Colonic mucosa (tissue), 4 donors: ENCODE results near the gene CCDC34. TPM values are rescaled to one million over a fixed set of nuclear protein-coding genes. Genes with fewer than 3 reads are reported as not detected.

ENCODE experiments used
- DNase-seq: peaks from one replicate; pipeline ENCODE4 v3.0.0-alpha.2; 2020
- H3K27ac ChIP-seq: fragments of 200-600 bp; one replicate; pipeline ENCODE4 v1.8.0; 2021
- H3K27me3 ChIP-seq: fragments of 200-600 bp; one replicate; pipeline ENCODE4 v1.8.0; 2021
- H3K36me3 ChIP-seq: fragments of 200-600 bp; one replicate; pipeline ENCODE4 v1.8.0; 2021
- H3K4me1 ChIP-seq: fragments of 200-600 bp; one replicate; pipeline ENCODE4 v1.8.0; 2021; ENCODE audit warnings: mild to moderate bottlenecking
- H3K4me3 ChIP-seq: fragments of 200-600 bp; one replicate; pipeline ENCODE4 v1.8.0; 2021
- H3K9ac ChIP-seq, 2 donors: one replicate each; pipeline ENCODE4 v1.7.0; 2013; ENCODE audit warnings: control low read depth in 2 of 2, low read depth in 2 of 2, low read length in 2 of 2
- H3K9me3 ChIP-seq: fragments of 200-600 bp; one replicate; pipeline ENCODE4 v1.8.0; 2021
- intact Hi-C: fragments of 100-400 bp; cut with DNase I; formaldehyde crosslinking; loops from one replicate; pipeline ENCODE4 v1.14.1; 2022
- total RNA-seq, 2 donors: library from RNA; stranded (reverse); fragmentation: NEBNext Ultra II Directional in 1 of 2; extraction: Animal tissue kit (Norgen Biotek cat#: 25700) in 1 of 2; gene quantifications; one replicate each; pipeline ENCODE4 v1.2.1, GENCODE V29; 2021
- TF ChIP-seq, protein P1 (sequence below): fragments of 200-600 bp; IDR thresholded peaks from one replicate; pipeline ENCODE4 v1.8.0; 2022; ENCODE audit warnings: antibody characterized with exemption, mild to moderate bottlenecking
- donor health status: healthy.
- donor health status: DM: no; HTN: no; CAD: no.
- donor health status: DM: no; HTN: no; CAD: no.

The CCDC34 gene
- total RNA-seq, 2 donors from 2014 or later: 10.2 to 25.6 TPM

- H3K9me3 ChIP-seq: no peaks in the 10 kb centered on the region
- no peaks in the 10 kb centered on the region for H3K36me3 ChIP-seq
- H3K9ac ChIP-seq: no peak overlapping the region
- no peaks in the 10 kb centered on the region for H3K27me3 ChIP-seq
- H3K4me1 ChIP-seq: peaks cover 3% of the 10 kb centered on the region
- no peak for DNase-seq
- H3K27ac ChIP-seq: no peak overlapping the region
- TF ChIP-seq, protein P1, sequence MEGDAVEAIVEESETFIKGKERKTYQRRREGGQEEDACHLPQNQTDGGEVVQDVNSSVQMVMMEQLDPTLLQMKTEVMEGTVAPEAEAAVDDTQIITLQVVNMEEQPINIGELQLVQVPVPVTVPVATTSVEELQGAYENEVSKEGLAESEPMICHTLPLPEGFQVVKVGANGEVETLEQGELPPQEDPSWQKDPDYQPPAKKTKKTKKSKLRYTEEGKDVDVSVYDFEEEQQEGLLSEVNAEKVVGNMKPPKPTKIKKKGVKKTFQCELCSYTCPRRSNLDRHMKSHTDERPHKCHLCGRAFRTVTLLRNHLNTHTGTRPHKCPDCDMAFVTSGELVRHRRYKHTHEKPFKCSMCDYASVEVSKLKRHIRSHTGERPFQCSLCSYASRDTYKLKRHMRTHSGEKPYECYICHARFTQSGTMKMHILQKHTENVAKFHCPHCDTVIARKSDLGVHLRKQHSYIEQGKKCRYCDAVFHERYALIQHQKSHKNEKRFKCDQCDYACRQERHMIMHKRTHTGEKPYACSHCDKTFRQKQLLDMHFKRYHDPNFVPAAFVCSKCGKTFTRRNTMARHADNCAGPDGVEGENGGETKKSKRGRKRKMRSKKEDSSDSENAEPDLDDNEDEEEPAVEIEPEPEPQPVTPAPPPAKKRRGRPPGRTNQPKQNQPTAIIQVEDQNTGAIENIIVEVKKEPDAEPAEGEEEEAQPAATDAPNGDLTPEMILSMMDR: no peak
- intact Hi-C loops: no loop called here
- H3K4me3 ChIP-seq: no peak overlapping the region
Measured at GRCh38 chr11:27387362-27387761, 24.3 kb upstream of the CCDC34 start.

- no peak overlapping the region for H3K9ac ChIP-seq
- no peaks in the 10 kb centered on the region for H3K36me3 ChIP-seq
- H3K4me1 ChIP-seq: peaks cover 3% of the 10 kb centered on the region
- no peaks in the 10 kb centered on the region for H3K9me3 ChIP-seq
- no peaks in the 10 kb centered on the region for H3K27me3 ChIP-seq
- DNase-seq: no peak
- no peak overlapping the region for H3K27ac ChIP-seq
- intact Hi-C loops: no loop called here
- TF ChIP-seq, protein P1: no peak
- H3K4me3 ChIP-seq: no peak overlapping the region
Measured at GRCh38 chr11:27386181-27386845, 23.3 kb upstream of the CCDC34 start.

DNA sequence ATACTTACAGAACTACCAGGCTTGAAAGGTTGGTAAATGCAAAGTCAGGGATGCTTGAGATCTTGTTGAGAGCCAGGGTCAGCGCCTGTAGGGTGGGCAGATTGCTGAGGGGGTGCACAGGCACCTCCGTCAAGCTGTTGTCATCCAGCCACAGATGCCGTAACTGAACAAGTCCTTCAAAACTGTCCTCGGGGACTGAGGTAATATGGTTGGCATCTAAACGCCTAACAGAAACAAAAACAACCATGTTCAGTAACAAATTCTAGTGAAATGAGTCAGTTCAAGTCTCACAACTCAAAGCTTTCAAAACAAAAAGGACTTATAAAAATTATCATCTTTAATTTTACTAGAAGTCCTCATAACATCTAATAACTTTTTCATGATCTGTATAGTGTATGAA is 22.2 kb upstream of the CCDC34 start:
- intact Hi-C loops: no loop called here
- no peaks in the 10 kb centered on the region for H3K27me3 ChIP-seq
- H3K4me1 ChIP-seq: peaks cover 3% of the 10 kb centered on the region
- no peaks in the 10 kb centered on the region for H3K36me3 ChIP-seq
- no peak overlapping the region for H3K4me3 ChIP-seq
- H3K27ac ChIP-seq: no peak overlapping the region
- no peak overlapping the region for H3K9ac ChIP-seq
- H3K9me3 ChIP-seq: no peaks in the 10 kb centered on the region
- TF ChIP-seq, protein P1: no peak
- DNase-seq: no peak

- DNase-seq: no peak
- TF ChIP-seq, protein P1: no peak
- H3K36me3 ChIP-seq: no peaks in the 10 kb centered on the region
- no peaks in the 10 kb centered on the region for H3K27me3 ChIP-seq
- H3K9me3 ChIP-seq: no peaks in the 10 kb centered on the region
- peaks cover 2% of the 10 kb centered on the region for H3K4me1 ChIP-seq
- no peak overlapping the region for H3K9ac ChIP-seq
- no peak overlapping the region for H3K27ac ChIP-seq
- intact Hi-C loops: no loop called here
- H3K4me3 ChIP-seq: no peak overlapping the region
Measured at GRCh38 chr11:27384227-27384626, 21.2 kb upstream of the CCDC34 start.

DNA sequence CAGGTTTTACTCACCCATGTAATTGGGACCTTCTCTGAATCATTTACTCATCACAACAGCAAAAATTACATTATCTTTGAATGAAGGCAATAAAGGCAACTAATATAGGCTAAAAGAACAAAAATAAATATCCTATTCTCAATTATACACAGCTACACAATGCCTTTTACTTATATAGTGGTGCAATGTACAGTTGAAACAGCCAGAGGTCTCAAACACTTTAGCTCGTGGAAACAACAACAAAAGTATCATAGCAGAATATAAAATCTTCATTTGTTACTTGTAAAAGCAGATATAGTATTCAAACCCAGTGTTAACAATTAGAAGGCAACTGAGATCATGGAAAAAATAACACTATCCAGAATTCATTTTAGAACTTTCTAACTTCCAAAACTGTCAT is 20.6 kb upstream of the CCDC34 start:
- Histone ChIP-seq H3K27me3 (no peaks in the 10 kb centered on the region), H3K4me3 (no peak overlapping the region), H3K36me3 (no peaks in the 10 kb centered on the region), H3K9me3 (no peaks in the 10 kb centered on the region), H3K27ac (no peak overlapping the region), H3K9ac (no peak overlapping the region), H3K4me1 (no peaks in the 10 kb centered on the region)
- intact Hi-C loops: no loop called here
- TF ChIP-seq, protein P1: no peak
- no peak for DNase-seq
